A673 (cell line): ENCODE measurements around the gene ZNF689. TPM values are rescaled to one million over a fixed set of nuclear protein-coding genes. Genes with fewer than 3 reads are reported as not detected.

Experiments used
- BruUV-seq: library from RNA; stranded (reverse); fragments of 400-500 nt; replicated peaks from 2 replicates; lab custom pipeline; 2021; lab: Mats Ljungman, UMichigan
- CTCF ChIA-PET: fragments of 300-600 bp; sonication (Branson Sonifier 250); formaldehyde crosslinking; loops from one replicate; lab custom pipeline; 2022; ENCODE audit warnings: antibody characterized with exemption; lab: Charles Lee
- POLR2A ChIA-PET: fragments of 300-600 bp; sonication (Branson Sonifier 250); formaldehyde crosslinking; loops from one replicate; lab custom pipeline; 2022; ENCODE audit warnings: antibody characterized with exemption; ENCODE audit not compliant: low non-redundant PET; lab: Charles Lee
- DNase-seq: peaks from one replicate; pipeline ENCODE4 v3.0.0-alpha.2; 2015; ENCODE audit warnings: low spot score
- H3K27ac ChIP-seq: fragments of 200-600 bp; sonication (generic); 2 replicates; pipeline ENCODE4 v1.5.1; 2016; ENCODE audit warnings: mixed run types, low read depth, mild to moderate bottlenecking, mixed read lengths, antibody characterized with exemption, low read length; ENCODE audit not compliant: poor library complexity, severe bottlenecking
- H3K27me3 ChIP-seq: fragments of 200-600 bp; sonication (generic); replicated peaks from 2 replicates; pipeline ENCODE4 v1.6.1; 2017; ENCODE audit warnings: mixed run types, low read depth, mild to moderate bottlenecking, mixed read lengths, antibody characterized with exemption, low read length; ENCODE audit not compliant: insufficient read depth, poor library complexity
- H3K36me3 ChIP-seq: fragments of 200-600 bp; sonication (generic); 2 replicates; pipeline ENCODE4 v1.6.1; 2016; ENCODE audit warnings: mixed run types, mild to moderate bottlenecking, mixed read lengths, antibody characterized with exemption, low read length; ENCODE audit not compliant: insufficient read depth, poor library complexity, severe bottlenecking
- H3K4me1 ChIP-seq: fragments of 200-600 bp; sonication (generic); 2 replicates; pipeline ENCODE4 v1.6.1; 2017; ENCODE audit warnings: mixed run types, mild to moderate bottlenecking, mixed read lengths, antibody characterized with exemption, low read length; ENCODE audit not compliant: insufficient read depth, poor library complexity, severe bottlenecking
- H3K4me3 ChIP-seq: fragments of 200-600 bp; sonication (generic); 2 replicates; pipeline ENCODE4 v1.5.1; 2016; ENCODE audit warnings: low read depth, mixed run types, mild to moderate bottlenecking, mixed read lengths, low read length; ENCODE audit not compliant: poor library complexity, severe bottlenecking
- H3K9me3 ChIP-seq: fragments of 200-600 bp; sonication (generic); 2 replicates; pipeline ENCODE4 v1.6.1; 2016; ENCODE audit warnings: mixed run types, low read depth, mild to moderate bottlenecking, mixed read lengths, antibody characterized with exemption, low read length; ENCODE audit not compliant: poor library complexity, severe bottlenecking
- EZH2 ChIP-seq: fragments of 200-600 bp; sonication (generic); IDR thresholded peaks from 2 replicates; pipeline ENCODE4 v1.6.1; 2017; ENCODE audit warnings: borderline replicate concordance, low read depth, mild to moderate bottlenecking, mixed read lengths, antibody characterized with exemption, low read length; ENCODE audit not compliant: poor library complexity, severe bottlenecking
- intact Hi-C: fragments of 100-400 bp; cut with micrococcal nuclease; formaldehyde crosslinking; loops from one replicate; pipeline ENCODE4 v1.10.0; 2022; ENCODE audit not compliant: unreplicated experiment
- total RNA-seq: library from RNA; stranded (reverse); gene quantifications from 2 replicates; pipeline ENCODE4 v1.2.3, GENCODE V29; 2021
- TF ChIP-seq, protein P1 (sequence below): fragments of 300-800, 200-600 bp; sonication (generic); conservative IDR thresholded peaks from 2 replicates; pipeline ENCODE4 v1.5.1; 2017; ENCODE audit warnings: low read depth, mild to moderate bottlenecking, antibody characterized with exemption, low read length, moderate library complexity, mixed read lengths

ZNF689 gene
- total RNA-seq, 1 experiment from 2014 or later: 21.1 TPM

DNA sequence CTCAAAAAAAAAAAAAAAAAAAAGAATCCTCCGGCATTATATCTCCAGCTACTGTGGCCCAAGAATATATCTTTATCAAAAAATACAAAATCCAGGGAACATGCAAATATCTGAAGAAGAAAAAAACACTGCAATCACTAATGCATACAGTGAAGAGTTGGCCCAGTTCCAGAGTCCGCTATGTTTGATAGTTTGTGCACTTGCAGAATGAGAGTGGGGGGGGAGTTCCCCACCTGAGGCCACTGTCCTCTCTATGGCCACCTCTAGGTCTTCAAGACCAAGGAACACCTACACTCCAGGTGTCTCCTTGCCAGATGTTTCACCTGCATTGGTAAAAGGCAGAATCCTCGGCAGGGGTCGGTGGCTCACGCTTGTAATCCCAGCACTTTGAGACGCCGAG is 28.7 kb downstream of the ZNF689 start:
- Histone ChIP-seq H3K4me1 (no peaks in the 10 kb centered on the region), H3K27ac (no peak overlapping the region), H3K27me3 (no peaks in the 10 kb centered on the region), H3K9me3 (no peaks in the 10 kb centered on the region), H3K36me3 (peaks cover 32% of the 10 kb centered on the region), H3K4me3 (no peak overlapping the region)
- DNase-seq: no peak
- TF ChIP-seq EZH2: no peak
- TF ChIP-seq, protein P1, sequence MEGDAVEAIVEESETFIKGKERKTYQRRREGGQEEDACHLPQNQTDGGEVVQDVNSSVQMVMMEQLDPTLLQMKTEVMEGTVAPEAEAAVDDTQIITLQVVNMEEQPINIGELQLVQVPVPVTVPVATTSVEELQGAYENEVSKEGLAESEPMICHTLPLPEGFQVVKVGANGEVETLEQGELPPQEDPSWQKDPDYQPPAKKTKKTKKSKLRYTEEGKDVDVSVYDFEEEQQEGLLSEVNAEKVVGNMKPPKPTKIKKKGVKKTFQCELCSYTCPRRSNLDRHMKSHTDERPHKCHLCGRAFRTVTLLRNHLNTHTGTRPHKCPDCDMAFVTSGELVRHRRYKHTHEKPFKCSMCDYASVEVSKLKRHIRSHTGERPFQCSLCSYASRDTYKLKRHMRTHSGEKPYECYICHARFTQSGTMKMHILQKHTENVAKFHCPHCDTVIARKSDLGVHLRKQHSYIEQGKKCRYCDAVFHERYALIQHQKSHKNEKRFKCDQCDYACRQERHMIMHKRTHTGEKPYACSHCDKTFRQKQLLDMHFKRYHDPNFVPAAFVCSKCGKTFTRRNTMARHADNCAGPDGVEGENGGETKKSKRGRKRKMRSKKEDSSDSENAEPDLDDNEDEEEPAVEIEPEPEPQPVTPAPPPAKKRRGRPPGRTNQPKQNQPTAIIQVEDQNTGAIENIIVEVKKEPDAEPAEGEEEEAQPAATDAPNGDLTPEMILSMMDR: no peak
- POLR2A ChIA-PET: interaction anchor here (0.6 kb wide), 1 partner anchor 9 kb away, joined by 5 read pairs; no protein-coding TSS in a partner anchor
- no TSS peak for BruUV-seq
- CTCF ChIA-PET: no interaction called here
- intact Hi-C loops: no loop called here

DNA sequence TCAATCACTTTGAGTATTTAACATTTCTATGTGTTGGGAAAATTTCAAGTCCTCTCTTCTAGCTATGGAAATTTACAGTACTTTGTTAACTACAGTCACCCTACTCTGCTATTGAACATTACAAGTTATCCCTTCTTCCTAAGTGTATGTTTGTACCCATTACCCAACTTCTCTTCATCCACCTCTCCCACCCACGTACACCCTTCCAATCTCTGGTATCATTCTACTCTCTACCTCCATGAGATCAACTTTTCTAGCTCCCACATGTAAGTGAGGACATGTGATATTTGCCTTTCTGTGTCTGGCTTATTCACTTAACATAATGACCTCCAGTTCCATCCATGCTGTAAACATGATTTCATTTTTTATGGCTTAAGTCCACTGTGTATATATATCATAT is 35.5 kb downstream of the ZNF689 start:
- H3K9me3 ChIP-seq: no peaks in the 10 kb centered on the region
- no peak overlapping the region for H3K27ac ChIP-seq
- H3K36me3 ChIP-seq: peaks cover 3% of the 10 kb centered on the region
- H3K4me3 ChIP-seq: no peak overlapping the region
- peaks cover 21% of the 10 kb centered on the region for H3K4me1 ChIP-seq
- POLR2A ChIA-PET: interaction anchor here (0.6 kb wide), 1 partner anchor 109 kb away, joined by 9 read pairs; no protein-coding TSS in a partner anchor
- TF ChIP-seq, protein P1: no peak
- BruUV-seq: no TSS peak
- no peaks in the 10 kb centered on the region for H3K27me3 ChIP-seq
- intact Hi-C loops: no loop called here
- DNase-seq: no peak
- CTCF ChIA-PET: interaction anchor here (0.6 kb wide), 1 partner anchor 12 kb away, joined by 4 read pairs; no protein-coding TSS in a partner anchor

DNA sequence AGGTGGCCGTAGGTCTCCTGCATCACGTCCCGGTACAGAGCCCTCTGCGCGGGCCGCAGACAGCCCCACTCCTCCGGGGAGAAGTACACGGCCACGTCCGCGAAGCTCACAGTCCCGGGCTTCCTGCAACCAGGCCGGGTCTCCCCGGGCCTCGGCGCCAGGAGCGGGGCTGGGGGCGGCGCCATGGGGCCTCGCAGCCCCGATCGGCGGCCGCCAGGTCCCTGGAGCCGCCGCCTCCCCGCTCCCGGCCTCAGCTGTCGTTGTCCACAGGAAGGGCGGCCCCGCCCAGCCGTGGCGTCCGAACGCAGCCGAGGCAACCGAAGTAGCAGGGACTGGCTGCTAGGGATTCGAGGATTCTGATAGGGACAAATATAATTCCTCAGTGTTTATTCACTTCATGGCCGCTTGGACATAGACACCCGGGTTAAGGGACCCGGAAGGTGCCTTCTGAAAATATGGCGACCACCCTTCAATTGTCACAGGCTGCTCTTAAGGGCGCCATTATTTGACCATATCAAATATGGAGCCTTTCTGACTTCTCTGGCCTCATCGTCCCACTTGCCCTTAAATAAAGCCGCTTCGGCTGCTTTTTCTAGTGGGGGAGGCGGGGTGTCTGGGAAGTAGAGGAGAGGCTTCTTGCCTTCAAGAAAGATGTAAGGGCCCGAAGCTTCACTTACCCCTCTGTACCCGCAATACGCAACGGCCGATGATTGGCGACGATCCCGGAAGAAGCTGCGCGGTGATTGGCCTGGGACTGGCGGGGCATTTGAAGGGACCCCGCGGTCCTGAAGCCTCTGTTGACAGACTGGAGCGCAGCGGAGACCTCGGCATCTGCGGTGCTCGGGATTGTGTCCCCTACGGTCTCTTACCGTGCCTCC is 38.5 kb downstream of the ZNF689 start, which contains the start of gene ZNF688:
Gene ZNF688, minus strand, starts transcription at position 270 of the 878 bp plus-strand sequence. Its CDS starts 85 bp downstream, at position 185.
- ChIA-PET CTCF (interaction anchor here (0.9 kb wide), 1 partner anchor 36 kb away, joined by 3 read pairs; no protein-coding TSS in a partner anchor), POLR2A (interaction anchor here (0.5 to 1.2 kb wide), 3 partner anchors 13 to 1004 kb away, joined by 5 read pairs; partner anchors contain the start of gene ZNF764)
- Histone ChIP-seq H3K9me3 (no peaks in the 10 kb centered on the region), H3K36me3 (no peaks in the 10 kb centered on the region), H3K27ac (peak within 1 kb of the TSS; percentile 90), H3K27me3 (no peaks in the 10 kb centered on the region), H3K4me3 (peak within 1 kb of the TSS; percentile 72), H3K4me1 (peaks cover 34% of the 10 kb centered on the region)
- intact Hi-C loops: no loop called here
- peak; percentile 98 for DNase-seq
- no peak for TF ChIP-seq EZH2
- TF ChIP-seq, protein P1: no peak
- BruUV-seq: no TSS peak
